ENCODE results near the gene CEBPE.

DNA sequence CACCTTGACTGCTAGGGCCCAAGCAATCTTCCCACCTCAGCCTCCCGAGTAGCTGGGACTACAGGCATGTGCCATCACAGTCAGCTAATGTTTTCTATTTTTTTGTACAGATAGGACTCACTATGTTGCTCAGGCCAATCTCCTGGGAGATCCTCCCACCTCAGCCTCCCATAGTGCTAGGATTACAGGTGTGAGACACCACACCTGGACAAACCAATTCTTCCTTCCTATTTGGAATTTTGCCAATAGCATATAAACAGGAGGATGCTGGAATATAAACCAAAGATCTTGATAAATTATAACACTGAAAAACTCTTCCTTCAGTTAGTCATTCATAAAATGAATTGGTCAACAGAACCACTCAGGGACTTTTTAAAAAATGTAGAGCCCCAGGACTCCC lies 32.5 kb downstream of the CEBPE start:
- TF ChIP-seq, protein P1, sequence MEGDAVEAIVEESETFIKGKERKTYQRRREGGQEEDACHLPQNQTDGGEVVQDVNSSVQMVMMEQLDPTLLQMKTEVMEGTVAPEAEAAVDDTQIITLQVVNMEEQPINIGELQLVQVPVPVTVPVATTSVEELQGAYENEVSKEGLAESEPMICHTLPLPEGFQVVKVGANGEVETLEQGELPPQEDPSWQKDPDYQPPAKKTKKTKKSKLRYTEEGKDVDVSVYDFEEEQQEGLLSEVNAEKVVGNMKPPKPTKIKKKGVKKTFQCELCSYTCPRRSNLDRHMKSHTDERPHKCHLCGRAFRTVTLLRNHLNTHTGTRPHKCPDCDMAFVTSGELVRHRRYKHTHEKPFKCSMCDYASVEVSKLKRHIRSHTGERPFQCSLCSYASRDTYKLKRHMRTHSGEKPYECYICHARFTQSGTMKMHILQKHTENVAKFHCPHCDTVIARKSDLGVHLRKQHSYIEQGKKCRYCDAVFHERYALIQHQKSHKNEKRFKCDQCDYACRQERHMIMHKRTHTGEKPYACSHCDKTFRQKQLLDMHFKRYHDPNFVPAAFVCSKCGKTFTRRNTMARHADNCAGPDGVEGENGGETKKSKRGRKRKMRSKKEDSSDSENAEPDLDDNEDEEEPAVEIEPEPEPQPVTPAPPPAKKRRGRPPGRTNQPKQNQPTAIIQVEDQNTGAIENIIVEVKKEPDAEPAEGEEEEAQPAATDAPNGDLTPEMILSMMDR (IDR thresholded peaks at IDR 0.05; ENCODE audit: insufficient read depth, low read length, poor library complexity, severe bottlenecking): no peak
- no peak for TF ChIP-seq EZH2phosphoT487 (conservative IDR thresholded peaks at IDR 0.05; ENCODE audit: low read length)

Measured in SU-DHL-6 (cell line).